HG03039 (cell line): ENCODE measurements around the gene PTPRN2.
"Not testable (repeated sequence)": the region's sequence is repeated elsewhere in the genome, so short reads cannot be mapped to it uniquely, and the experiment has no call there.

Source experiments
- ATAC-seq: cut with Tn5 transposase; IDR thresholded peaks from one replicate; pipeline ENCODE4 v1.9.1; 2021; ENCODE audit warnings: mild to moderate bottlenecking, moderate library complexity; ENCODE audit not compliant: unreplicated experiment

PTPRN2 gene

GRCh38 chr7:158428837-158429753, 158.5 kb downstream of the PTPRN2 start:
- ATAC-seq: no peak

- no peak for ATAC-seq
These were observed 159.3 kb downstream of the PTPRN2 start for GRCh38 chr7:158428131-158428836.

- ATAC-seq: not testable (repeated sequence)
These were observed 161.9 kb downstream of the PTPRN2 start for GRCh38 chr7:158425676-158426075.

GRCh38 chr7:158424531-158424930, 163.1 kb downstream of the PTPRN2 start:
- ATAC-seq: no peak

- no peak for ATAC-seq
These were observed 163.6 kb downstream of the PTPRN2 start for GRCh38 chr7:158424011-158424410.

GRCh38 chr7:158422887-158423560, 164.6 kb downstream of the PTPRN2 start:
- no peak for ATAC-seq

GRCh38 chr7:158422196-158422886, 165.3 kb downstream of the PTPRN2 start:
- no peak for ATAC-seq

- ATAC-seq: no peak
These were observed 166.3 kb downstream of the PTPRN2 start for GRCh38 chr7:158421361-158421760.

GRCh38 chr7:158420591-158421340, 166.9 kb downstream of the PTPRN2 start:
- ATAC-seq: no peak

- no peak for ATAC-seq
These were observed 168.3 kb downstream of the PTPRN2 start for GRCh38 chr7:158419238-158419785.

- not testable (repeated sequence) for ATAC-seq
These were observed 169.2 kb downstream of the PTPRN2 start for GRCh38 chr7:158418395-158418794.

- ATAC-seq: no peak
These were observed 171.2 kb downstream of the PTPRN2 start for GRCh38 chr7:158416283-158416933.

GRCh38 chr7:158415316-158415715, 172.3 kb downstream of the PTPRN2 start:
- no peak for ATAC-seq

GRCh38 chr7:158414486-158414961, 173.1 kb downstream of the PTPRN2 start:
- no peak for ATAC-seq

- ATAC-seq: no peak
These were observed 173.6 kb downstream of the PTPRN2 start for GRCh38 chr7:158414002-158414401.

GRCh38 chr7:158411232-158411950, 176.2 kb downstream of the PTPRN2 start:
- ATAC-seq: no peak

GRCh38 chr7:158410720-158411119, 176.9 kb downstream of the PTPRN2 start:
- ATAC-seq: no peak

- ATAC-seq: no peak
These were observed 177.8 kb downstream of the PTPRN2 start for GRCh38 chr7:158409816-158410330.
